ENCODE measurements around the gene SPNS3.

- TF ChIP-seq CTCF (IDR thresholded peaks at IDR 0.05; ENCODE audit: low read depth, low read length, poor library complexity, severe bottlenecking) (no peak), EZH2phosphoT487 (IDR thresholded peaks at IDR 0.05; ENCODE audit: borderline replicate concordance, low read length) (no peak)
Observed at GRCh38 chr17:4502466-4503154, 68.9 kb downstream of the SPNS3 start.

Data from DOHH2 (cell line).